LNCAP (cell line): Measurements from ENCODE around the gene PLEKHO2.

ENCODE experiments used
- TF ChIP-seq, protein P1 (sequence below): fragments of 450-650 bp; IDR thresholded peaks from 2 replicates; pipeline ENCODE4 v1.5.1; 2017; ENCODE audit warnings: mild to moderate bottlenecking

PLEKHO2 gene

DNA sequence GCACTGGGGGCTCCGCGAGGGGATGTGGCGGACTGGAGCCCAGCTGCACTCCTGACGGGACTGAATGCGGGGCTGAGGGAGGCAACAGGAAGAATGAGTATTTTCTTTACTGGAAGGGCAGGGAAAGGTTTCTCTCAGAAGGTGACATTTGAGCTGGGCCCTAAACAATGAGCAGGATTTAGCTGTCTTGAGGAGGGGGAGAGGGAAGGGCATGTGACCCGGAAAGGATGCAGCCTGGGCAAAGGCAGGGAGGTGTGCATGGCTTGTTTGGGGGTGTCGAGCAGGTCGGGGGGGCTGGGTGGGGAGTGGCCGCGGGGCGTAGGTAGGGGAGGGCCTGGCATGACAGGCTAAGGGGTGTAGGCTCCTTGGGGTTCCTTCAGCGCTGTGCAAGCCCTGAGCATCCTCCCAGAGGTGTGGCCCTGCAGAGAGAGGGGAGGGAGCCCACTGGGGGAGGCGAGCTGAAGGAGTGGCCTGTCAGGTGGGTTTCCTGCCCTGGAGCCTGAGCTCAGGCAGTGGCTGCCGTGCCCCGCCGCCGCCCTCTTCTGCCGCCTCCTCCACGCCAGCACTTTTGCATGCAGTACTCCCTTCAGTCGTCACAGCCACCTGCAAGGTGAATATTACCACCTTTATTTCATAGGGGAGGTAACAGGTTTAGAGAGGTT is 52.8 kb downstream of the PLEKHO2 start:
- TF ChIP-seq, protein P1, sequence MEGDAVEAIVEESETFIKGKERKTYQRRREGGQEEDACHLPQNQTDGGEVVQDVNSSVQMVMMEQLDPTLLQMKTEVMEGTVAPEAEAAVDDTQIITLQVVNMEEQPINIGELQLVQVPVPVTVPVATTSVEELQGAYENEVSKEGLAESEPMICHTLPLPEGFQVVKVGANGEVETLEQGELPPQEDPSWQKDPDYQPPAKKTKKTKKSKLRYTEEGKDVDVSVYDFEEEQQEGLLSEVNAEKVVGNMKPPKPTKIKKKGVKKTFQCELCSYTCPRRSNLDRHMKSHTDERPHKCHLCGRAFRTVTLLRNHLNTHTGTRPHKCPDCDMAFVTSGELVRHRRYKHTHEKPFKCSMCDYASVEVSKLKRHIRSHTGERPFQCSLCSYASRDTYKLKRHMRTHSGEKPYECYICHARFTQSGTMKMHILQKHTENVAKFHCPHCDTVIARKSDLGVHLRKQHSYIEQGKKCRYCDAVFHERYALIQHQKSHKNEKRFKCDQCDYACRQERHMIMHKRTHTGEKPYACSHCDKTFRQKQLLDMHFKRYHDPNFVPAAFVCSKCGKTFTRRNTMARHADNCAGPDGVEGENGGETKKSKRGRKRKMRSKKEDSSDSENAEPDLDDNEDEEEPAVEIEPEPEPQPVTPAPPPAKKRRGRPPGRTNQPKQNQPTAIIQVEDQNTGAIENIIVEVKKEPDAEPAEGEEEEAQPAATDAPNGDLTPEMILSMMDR, result no peak

DNA sequence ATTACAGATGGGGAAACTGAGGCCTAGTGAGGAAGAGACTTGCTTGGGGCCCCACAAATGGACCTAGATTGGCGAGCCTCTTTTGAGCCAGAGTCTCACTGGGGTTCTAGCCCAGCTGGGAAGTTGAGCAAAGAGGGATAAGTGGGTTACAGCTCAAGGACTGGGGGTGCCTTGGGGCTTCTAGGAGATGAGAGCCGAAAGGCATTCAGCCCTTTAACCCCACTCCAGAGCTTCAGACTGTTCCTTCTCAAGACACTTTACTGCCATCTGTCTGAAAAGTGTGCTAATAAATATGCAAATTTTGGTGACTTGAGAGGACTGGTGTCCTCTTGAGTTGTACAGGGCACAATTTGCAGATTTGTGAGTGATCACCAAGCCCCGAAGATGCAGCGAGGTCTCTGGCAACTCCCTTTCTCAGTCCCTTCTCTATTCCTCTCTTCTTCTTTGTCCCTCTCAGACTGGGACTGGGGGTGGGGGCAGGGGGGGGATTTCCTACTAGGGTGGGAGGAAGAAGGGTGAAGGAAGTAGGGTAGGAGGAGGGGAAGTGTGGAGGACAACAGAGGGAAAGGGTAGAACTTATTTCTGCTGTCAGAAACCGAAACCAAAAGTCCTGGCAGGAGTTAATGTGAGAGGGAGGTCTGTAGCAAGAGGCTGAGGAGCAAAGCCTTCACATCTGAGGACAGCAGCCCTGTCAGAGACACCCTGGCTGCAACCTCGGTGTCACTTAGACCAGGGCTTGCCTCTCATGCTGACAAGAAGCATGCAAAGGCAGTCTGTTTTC is 53.8 kb downstream of the PLEKHO2 start:
- TF ChIP-seq, protein P1, result no peak

DNA sequence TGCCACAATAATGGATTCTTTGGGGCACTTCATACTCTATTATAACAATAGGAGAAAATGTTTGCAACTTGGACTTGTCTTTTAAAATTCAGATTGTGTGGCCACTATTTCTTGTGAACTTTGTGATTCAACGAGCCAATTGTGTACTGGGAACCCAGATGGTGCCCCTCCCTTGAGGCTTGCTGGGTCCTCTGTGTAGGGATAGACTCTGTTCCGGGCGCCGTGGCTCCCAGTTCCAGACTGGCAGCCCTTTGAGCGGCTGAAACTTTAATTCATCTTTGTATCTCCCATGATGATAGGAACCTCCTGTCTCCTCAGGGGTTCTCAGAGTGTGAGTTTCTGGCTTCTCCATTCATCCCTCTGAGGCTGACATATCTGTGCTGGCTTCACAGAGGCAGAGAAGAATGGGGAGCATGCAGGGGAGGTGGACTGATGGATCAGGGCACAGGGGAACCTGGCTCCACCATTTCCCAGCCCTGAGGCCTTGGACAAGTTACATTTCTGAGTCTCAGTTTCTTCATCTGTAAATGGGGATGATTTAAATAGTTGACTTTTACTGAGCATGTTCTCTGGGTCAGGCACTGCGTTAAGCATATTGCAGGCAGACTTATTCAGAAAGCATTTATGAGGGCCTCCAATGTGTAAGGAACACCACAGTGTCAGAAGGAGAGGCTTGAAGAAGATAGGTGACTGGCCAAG is 54.8 kb downstream of the PLEKHO2 start:
- TF ChIP-seq, protein P1, result no peak

DNA sequence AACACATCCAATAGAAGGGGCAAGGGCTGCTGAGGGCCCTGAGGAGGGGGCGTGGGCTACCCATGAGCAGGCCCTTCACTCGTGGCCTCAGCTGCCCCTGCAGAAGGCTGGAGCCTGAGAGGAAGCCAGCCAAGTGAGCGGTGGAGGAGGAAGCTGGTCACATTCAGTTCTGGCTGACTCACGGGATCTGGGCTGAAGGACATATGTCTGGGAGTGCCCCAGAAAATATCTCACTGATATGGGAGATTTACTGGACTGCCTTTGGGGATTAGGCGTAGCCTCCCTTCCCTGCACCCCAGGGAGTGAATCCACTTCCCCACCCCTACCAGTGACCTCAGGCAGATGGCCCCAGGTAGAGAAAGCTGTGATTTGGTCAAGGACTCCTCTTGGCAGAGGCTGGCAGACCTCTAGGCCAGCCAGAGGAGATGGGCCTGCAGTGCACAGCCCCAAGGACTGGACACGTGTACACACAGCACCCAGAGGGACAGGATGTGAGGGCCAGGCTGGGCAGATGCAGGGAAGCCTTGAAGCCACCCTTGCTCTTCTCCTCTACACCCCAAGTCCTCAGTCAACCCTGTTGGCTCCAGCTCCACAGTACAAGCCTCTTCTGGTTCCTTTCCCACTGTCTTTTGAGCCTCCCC is 55.8 kb downstream of the PLEKHO2 start:
- TF ChIP-seq, protein P1, result no peak

DNA sequence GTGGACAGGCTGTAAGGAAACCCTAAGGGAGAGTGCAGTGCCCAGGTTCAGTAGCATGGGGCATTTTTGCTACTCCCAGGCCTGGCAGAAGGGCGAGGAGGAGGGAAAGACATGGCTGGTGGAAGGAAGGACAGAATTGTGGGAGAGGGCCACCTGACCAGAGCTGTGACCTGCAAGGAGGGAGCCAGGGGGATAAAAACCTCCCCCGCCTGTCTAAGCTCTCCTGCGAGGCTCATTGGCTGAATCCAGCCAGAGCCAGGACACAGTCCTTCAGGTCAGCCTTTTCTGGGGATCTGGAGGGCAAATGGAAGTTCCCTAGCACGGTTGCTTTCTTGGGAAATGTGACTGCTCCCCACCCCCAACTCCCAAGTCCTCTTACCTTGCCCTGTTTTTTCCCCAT is 56.7 kb downstream of the PLEKHO2 start:
- TF ChIP-seq, protein P1, result no peak

DNA sequence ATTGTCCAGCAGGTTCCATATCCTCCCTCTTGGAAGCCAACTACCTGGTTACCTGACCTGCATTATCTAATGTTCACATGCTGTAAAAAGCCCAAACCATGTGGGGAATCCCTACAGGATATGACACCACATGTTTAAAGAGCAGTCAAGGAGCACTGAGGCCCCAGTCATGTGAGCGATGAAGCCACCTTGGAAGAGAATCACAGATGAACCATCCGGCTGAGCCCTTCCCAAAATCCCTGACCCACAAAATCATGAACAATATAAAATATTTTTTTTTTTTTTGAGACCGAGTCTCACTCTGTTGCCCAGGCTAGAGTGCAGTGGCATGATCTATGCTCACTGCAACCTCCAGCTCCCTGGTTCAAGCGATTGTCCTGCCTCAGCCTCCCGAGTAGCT is 59.4 kb downstream of the PLEKHO2 start:
- TF ChIP-seq, protein P1, result no peak

DNA sequence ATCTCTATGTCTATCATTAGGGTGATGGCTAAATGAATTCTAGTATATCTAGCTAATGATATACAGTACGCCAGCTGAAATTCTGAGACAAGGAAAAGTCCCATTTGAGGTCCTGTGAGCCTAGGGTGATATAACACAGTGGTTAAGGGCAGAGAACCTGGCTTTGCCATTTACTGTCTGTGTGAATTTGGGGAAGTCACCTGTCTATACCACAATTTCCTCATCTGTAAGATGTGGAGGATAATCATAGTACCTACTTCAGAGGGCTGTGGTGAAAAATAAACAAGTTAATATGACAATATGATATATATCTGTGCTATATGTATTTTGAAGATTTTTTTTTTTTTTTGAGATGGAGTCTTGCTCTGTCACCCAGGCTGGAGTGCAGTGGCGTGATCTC is 60.2 kb downstream of the PLEKHO2 start:
- TF ChIP-seq, protein P1, result no peak
